Neural progenitor cell (in vitro differentiated cells): ENCODE results near the gene MAML3. TPM values are rescaled to one million over a fixed set of nuclear protein-coding genes. Genes with fewer than 3 reads are reported as not detected.
A peak's percentile ranks its signal among the peaks of the same experiment; 100 is the strongest.

Experiments used
- DNase-seq: peaks from one replicate; pipeline ENCODE4 v3.0.0-alpha.2; 2016; ENCODE audit warnings: low spot score
- H2AFZ ChIP-seq: fragments of 200-600 bp; sonication (generic); replicated peaks from 2 replicates; pipeline ENCODE4 v1.6.1; 2016; ENCODE audit warnings: antibody characterized with exemption
- H3F3A ChIP-seq: fragments of 200-600 bp; sonication (generic); 2 replicates; pipeline ENCODE4 v1.6.1; 2016; ENCODE audit warnings: antibody characterized with exemption, low read depth
- H3K27ac ChIP-seq: fragments of 200-600 bp; sonication (generic); 2 replicates; pipeline ENCODE4 v1.5.1; 2016; ENCODE audit warnings: mild to moderate bottlenecking
- H3K27me3 ChIP-seq: fragments of 200-600 bp; sonication (generic); 2 replicates; pipeline ENCODE4 v1.6.1; 2016; ENCODE audit warnings: mild to moderate bottlenecking, moderate library complexity
- H3K36me3 ChIP-seq: fragments of 200-600 bp; sonication (generic); 2 replicates; pipeline ENCODE4 v1.5.1; 2016
- H3K4me1 ChIP-seq: fragments of 200-600 bp; sonication (generic); 2 replicates; pipeline ENCODE4 v1.6.1; 2016; ENCODE audit warnings: mixed run types
- H3K4me2 ChIP-seq: fragments of 200-600 bp; sonication (generic); 2 replicates; pipeline ENCODE4 v1.6.1; 2016
- H3K4me3 ChIP-seq: fragments of 200-600 bp; sonication (generic); 2 replicates; pipeline ENCODE4 v1.5.1; 2016
- H3K79me2 ChIP-seq: fragments of 200-600 bp; sonication (generic); 2 replicates; pipeline ENCODE4 v1.6.1; 2016; ENCODE audit warnings: low read depth
- H3K9ac ChIP-seq: fragments of 200-600 bp; sonication (generic); 2 replicates; pipeline ENCODE4 v1.6.1; 2016
- H3K9me3 ChIP-seq: fragments of 200-600 bp; sonication (generic); 2 replicates; pipeline ENCODE4 v1.5.1; 2016; ENCODE audit warnings: low read depth
- H4K20me1 ChIP-seq: fragments of 200-600 bp; sonication (generic); 2 replicates; pipeline ENCODE4 v1.6.1; 2016; ENCODE audit warnings: low read depth
- H3K27ac Mint-ChIP-seq: 3 replicates; pipeline ENCODE4 v1.8.0; 2021; ENCODE audit warnings: mixed read lengths
- H3K27me3 Mint-ChIP-seq: 2 replicates; pipeline ENCODE4 v1.8.0; 2022; ENCODE audit warnings: low read depth, mild to moderate bottlenecking, inconsistent platforms, moderate library complexity, mixed read lengths; ENCODE audit not compliant: insufficient read depth
- H3K36me3 Mint-ChIP-seq: 3 replicates; pipeline ENCODE4 v1.8.0; 2021; ENCODE audit warnings: mixed read lengths
- H3K4me1 Mint-ChIP-seq: 3 replicates; pipeline ENCODE4 v1.8.0; 2021; ENCODE audit warnings: mixed read lengths
- H3K4me3 Mint-ChIP-seq: 3 replicates; pipeline ENCODE4 v1.8.0; 2021; ENCODE audit warnings: mild to moderate bottlenecking, moderate library complexity, mixed read lengths
- H3K9me3 Mint-ChIP-seq: 3 replicates; pipeline ENCODE4 v1.8.0; 2020; ENCODE audit warnings: mixed read lengths
- EZH2 ChIP-seq: fragments of 200-600 bp; sonication (generic); IDR thresholded peaks from 2 replicates; pipeline ENCODE4 v1.6.1; 2017; ENCODE audit warnings: antibody characterized with exemption, mild to moderate bottlenecking, moderate library complexity
- EZH2phosphoT487 ChIP-seq: fragments of 200-600 bp; sonication (generic); IDR thresholded peaks from 2 replicates; pipeline ENCODE4 v1.6.1; 2017; ENCODE audit warnings: antibody characterized with exemption
- total RNA-seq: library from RNA; depleted of rRNA; stranded (reverse); fragments of >200 nt; gene quantifications from 2 replicates; pipeline ENCODE4 v1.2.3, GENCODE V29; 2015; ENCODE audit warnings: low replicate concordance
- TF ChIP-seq, protein P1 (sequence below): fragments of 200-600 bp; sonication (generic); IDR thresholded peaks from 2 replicates; pipeline ENCODE4 v1.5.1; 2017; ENCODE audit warnings: antibody characterized with exemption, mild to moderate bottlenecking

MAML3 gene
- total RNA-seq, 1 donor from 2014 or later = 14.4 TPM

DNA sequence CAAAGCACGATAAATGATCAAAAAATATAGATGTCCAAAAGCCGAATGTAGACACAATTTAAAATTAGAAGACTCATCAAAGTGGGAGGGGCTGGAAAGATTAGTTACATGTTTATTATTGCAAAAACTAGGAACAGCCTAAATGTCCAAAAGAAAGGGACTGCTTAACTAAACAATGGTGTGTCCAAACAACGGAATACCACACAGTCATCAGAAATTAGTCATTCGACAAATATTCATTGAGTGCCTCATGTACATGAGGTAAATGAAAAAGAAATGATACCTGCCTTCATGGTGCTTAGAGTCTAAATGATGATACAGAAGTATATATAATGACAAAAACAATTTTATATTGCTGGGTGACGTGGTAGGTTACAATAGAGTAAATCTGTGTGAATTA lies 139.7 kb downstream of the MAML3 start:
- Histone ChIP-seq H3K9me3 (no peaks in the 10 kb centered on the region), H2AFZ (no peak overlapping the region), H4K20me1 (no peaks in the 10 kb centered on the region), H3K79me2 (no peaks in the 10 kb centered on the region), H3K4me2 (no peak overlapping the region), H3K27me3 (no peaks in the 10 kb centered on the region), H3K27ac (no peak overlapping the region), H3K4me1 (peaks cover 19% of the 10 kb centered on the region), H3K4me3 (no peak overlapping the region), H3K9ac (no peak overlapping the region), H3K36me3 (no peaks in the 10 kb centered on the region), H3F3A (no peaks in the 10 kb centered on the region)
- Mint-ChIP-seq H3K27me3 (peaks cover 2% of the 10 kb centered on the region), H3K4me1 (peaks cover 15% of the 10 kb centered on the region), H3K9me3 (peaks cover 17% of the 10 kb centered on the region), H3K27ac (no peak overlapping the region), H3K36me3 (no peaks in the 10 kb centered on the region), H3K4me3 (no peak overlapping the region)
- TF ChIP-seq EZH2 (no peak), EZH2phosphoT487 (no peak)
- TF ChIP-seq, protein P1, sequence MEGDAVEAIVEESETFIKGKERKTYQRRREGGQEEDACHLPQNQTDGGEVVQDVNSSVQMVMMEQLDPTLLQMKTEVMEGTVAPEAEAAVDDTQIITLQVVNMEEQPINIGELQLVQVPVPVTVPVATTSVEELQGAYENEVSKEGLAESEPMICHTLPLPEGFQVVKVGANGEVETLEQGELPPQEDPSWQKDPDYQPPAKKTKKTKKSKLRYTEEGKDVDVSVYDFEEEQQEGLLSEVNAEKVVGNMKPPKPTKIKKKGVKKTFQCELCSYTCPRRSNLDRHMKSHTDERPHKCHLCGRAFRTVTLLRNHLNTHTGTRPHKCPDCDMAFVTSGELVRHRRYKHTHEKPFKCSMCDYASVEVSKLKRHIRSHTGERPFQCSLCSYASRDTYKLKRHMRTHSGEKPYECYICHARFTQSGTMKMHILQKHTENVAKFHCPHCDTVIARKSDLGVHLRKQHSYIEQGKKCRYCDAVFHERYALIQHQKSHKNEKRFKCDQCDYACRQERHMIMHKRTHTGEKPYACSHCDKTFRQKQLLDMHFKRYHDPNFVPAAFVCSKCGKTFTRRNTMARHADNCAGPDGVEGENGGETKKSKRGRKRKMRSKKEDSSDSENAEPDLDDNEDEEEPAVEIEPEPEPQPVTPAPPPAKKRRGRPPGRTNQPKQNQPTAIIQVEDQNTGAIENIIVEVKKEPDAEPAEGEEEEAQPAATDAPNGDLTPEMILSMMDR = no peak
- DNase-seq = no peak

DNA sequence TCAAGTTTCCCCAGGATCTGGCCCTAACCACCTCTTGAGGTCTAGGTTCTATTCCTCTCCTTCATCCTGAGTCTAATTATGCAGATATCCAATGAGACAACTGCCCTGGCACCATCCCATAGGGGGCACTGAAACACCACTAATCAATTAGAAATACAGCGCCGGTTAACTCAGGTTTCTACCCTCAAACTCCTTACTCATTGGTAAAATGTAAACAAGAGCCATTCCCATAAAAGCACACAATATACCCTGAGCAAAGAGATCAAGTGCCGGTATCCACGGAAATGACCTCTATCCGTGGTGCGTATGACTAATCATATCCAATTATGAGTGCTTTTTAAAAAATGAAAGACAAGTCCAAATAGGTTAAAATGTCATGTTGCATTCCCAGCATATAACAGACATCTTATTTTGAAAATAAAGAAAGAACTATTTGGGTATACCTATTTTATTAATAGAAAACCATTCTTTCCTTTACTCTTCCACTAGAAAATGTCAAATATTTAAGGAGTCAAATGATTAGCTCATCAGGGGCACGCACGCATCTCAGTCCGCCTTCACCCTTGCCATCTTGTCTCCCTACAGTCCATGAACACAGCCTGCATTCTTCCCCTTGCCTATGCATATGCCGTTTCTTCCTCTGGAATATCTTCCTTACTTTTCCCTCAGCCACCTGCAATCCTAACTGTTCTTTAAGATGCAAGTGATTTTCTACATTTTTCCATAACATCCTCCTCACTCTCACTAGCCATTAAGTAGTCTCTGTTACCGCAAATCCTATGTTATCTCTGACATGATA lies 141.1 kb downstream of the MAML3 start:
- peaks cover 2% of the 10 kb centered on the region for H3K27me3 Mint-ChIP-seq
- H3K4me3 Mint-ChIP-seq = no peak overlapping the region
- H3K4me1 Mint-ChIP-seq = peaks cover 21% of the 10 kb centered on the region
- Histone ChIP-seq H3K4me2 (no peak overlapping the region), H3K4me1 (peaks cover 16% of the 10 kb centered on the region), H3F3A (no peaks in the 10 kb centered on the region), H3K4me3 (no peak overlapping the region), H3K9ac (no peak overlapping the region), H3K79me2 (no peaks in the 10 kb centered on the region), H3K27ac (no peak overlapping the region), H3K27me3 (no peaks in the 10 kb centered on the region), H4K20me1 (no peaks in the 10 kb centered on the region), H3K9me3 (no peaks in the 10 kb centered on the region), H3K36me3 (no peaks in the 10 kb centered on the region), H2AFZ (no peak overlapping the region)
- H3K27ac Mint-ChIP-seq = no peak overlapping the region
- peaks cover 17% of the 10 kb centered on the region for H3K9me3 Mint-ChIP-seq
- H3K36me3 Mint-ChIP-seq = no peaks in the 10 kb centered on the region
- no peak for TF ChIP-seq EZH2
- TF ChIP-seq EZH2phosphoT487 = no peak
- TF ChIP-seq, protein P1 = peak; percentile 71
- peak; percentile 68 for DNase-seq

DNA sequence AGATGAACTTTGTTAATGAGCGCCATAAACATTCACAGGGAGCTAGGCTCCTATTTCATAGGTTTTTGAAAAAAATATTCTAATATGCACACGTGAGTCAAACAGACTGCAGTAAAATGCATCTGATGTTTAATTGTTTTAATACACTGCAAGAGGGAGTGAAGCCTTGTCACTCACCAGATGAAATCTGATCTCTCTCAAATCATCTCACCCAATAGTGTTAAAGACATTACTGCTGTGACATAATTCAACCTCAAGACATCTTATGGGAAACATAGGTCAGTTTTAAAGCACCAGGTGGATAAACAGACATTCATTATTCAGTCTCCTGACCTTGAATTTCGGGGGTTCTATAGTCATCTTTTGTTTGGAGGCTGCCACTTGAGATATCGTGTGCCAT lies 148.3 kb downstream of the MAML3 start:
- peak overlapping the region; percentile 72 for H3K4me2 ChIP-seq
- H3K27me3 Mint-ChIP-seq = no peaks in the 10 kb centered on the region
- H3K4me3 Mint-ChIP-seq = peak overlapping the region; percentile 82
- no peaks in the 10 kb centered on the region for H3K36me3 ChIP-seq
- no peak for DNase-seq
- peaks cover 58% of the 10 kb centered on the region for H3K4me1 Mint-ChIP-seq
- no peaks in the 10 kb centered on the region for H3K9me3 Mint-ChIP-seq
- H4K20me1 ChIP-seq = no peaks in the 10 kb centered on the region
- peaks cover 44% of the 10 kb centered on the region for H3K4me1 ChIP-seq
- no peak overlapping the region for H2AFZ ChIP-seq
- no peak overlapping the region for H3K9ac ChIP-seq
- no peak for TF ChIP-seq EZH2
- TF ChIP-seq, protein P1 = no peak
- no peak for TF ChIP-seq EZH2phosphoT487
- H3F3A ChIP-seq = peaks cover 32% of the 10 kb centered on the region
- no peaks in the 10 kb centered on the region for H3K79me2 ChIP-seq
- H3K36me3 Mint-ChIP-seq = no peaks in the 10 kb centered on the region
- H3K27ac ChIP-seq = peak overlapping the region; percentile 46
- H3K27ac Mint-ChIP-seq = peak overlapping the region; percentile 94
- H3K9me3 ChIP-seq = no peaks in the 10 kb centered on the region
- no peak overlapping the region for H3K4me3 ChIP-seq
- no peaks in the 10 kb centered on the region for H3K27me3 ChIP-seq
